GM12872 (cell line): Measurements from ENCODE around the gene DDAH2.

Source experiments
- TF ChIP-seq, protein P1 (sequence below): IDR thresholded peaks from 3 replicates; pipeline ENCODE4 v1.5.1; 2011; ENCODE audit warnings: low read depth, mild to moderate bottlenecking, low read length, moderate library complexity; ENCODE audit not compliant: insufficient read depth

The DDAH2 gene

DNA sequence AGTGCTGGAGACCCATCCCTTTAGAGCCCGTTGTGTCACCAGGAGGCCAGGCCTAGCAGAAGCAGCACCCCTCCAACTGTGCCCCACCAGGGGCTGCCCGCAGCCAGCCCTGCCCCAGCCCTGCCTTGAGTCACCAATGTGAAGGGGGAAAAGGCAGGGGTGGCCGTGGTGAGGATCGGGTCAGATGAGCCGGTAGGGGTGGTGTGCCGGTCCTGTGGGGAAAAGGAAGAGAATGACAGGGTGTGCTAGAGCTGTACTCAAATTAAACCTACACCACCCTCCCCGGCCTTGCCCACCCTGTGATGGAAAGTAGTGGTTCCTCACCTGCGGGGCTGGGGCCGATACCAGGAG, 36.4 kb upstream of the DDAH2 start:
- TF ChIP-seq, protein P1, sequence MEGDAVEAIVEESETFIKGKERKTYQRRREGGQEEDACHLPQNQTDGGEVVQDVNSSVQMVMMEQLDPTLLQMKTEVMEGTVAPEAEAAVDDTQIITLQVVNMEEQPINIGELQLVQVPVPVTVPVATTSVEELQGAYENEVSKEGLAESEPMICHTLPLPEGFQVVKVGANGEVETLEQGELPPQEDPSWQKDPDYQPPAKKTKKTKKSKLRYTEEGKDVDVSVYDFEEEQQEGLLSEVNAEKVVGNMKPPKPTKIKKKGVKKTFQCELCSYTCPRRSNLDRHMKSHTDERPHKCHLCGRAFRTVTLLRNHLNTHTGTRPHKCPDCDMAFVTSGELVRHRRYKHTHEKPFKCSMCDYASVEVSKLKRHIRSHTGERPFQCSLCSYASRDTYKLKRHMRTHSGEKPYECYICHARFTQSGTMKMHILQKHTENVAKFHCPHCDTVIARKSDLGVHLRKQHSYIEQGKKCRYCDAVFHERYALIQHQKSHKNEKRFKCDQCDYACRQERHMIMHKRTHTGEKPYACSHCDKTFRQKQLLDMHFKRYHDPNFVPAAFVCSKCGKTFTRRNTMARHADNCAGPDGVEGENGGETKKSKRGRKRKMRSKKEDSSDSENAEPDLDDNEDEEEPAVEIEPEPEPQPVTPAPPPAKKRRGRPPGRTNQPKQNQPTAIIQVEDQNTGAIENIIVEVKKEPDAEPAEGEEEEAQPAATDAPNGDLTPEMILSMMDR, result no peak

DNA sequence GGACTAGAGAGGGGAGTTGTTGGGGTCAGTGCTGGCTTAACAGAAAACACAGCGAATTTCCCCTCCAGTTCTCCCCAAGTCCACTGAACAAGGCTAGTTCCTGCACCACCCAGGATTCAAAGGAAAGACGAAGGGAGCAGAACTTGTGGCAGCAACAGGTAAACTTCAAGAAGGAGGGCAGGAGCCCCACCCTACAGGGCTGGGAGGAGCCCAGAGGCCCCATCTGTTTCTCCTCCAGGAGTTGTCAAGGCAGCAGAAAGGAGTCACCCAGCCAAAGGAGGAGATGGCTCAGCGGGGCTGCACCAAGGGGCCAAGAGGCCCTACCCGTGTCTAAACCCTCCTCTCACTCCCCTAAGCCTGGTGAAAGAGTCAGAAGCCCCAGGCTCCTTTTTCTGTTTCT, 35.1 kb upstream of the DDAH2 start:
- TF ChIP-seq, protein P1, result no peak

DNA sequence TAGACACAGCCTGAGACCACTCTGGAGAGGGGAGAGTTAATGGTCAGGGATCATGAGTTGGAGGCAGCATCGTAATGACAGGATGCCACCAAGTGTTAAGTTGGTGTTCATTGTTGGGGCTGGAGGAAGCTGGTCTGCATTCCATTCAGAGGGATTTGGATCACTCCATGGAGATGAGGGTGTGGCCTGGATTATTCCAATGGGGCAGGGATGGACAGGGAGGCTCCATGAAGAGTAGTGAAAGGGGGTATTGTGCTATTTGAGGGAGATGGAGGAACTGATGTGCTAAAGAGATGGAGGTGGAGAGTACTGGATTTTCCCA, 34.5 kb upstream of the DDAH2 start:
- TF ChIP-seq, protein P1, result no peak

DNA sequence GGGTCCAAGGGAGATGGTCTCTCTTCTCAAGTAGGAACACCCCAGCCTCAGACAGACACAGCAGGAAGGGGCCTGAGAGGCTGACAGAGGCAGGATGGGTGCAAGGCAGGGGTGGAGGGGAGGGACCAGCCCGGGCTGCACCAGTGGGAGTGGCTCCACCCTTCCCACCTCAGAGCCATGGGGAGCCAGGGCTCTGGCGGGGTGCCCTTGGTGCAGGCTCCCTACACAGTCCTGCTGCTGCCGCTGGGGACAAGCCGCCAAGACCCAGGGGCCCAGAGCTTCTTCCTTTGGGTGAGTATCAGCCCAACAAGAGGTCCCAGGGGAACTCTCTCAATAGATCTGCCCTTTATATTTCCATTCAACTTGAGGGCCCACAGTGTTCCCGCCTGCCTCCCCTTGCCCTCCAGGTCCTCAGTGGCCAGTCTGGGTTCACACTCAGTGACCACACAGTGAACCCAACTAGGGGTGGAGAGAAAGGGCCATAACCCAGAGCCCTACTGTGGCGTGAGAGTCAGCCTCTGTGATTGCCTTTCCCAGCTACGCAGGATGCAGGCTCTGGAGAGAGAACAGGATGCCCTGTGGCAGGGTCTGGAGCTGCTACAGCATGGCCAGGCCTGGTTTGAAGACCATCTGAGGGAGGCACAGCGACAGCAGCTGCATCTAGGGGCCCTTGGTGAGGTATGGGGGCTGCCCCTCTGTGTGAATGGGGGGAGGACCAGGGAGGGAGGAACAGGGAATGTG, 33.9 kb upstream of the DDAH2 start:
- TF ChIP-seq, protein P1, result no peak

DNA sequence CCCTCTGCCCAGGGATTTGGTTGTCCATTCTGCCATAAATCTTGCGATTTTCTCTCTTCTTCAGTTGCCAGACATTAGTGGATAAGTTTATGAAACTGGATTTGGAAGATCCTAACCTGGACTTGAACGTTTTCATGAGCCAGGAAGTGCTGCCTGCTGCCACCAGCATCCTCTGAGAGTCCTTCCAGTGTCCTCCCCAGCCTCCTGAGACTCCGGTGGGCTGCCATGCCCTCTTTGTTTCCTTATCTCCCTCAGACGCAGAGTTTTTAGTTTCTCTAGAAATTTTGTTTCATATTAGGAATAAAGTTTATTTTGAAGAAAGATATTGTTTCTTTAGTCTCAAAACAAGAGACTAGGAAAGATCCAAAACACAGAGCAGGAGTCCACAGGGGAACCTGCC, 33.3 kb upstream of the DDAH2 start, which contains the start of gene SAPCD1:
Gene SAPCD1, plus strand, starts transcription at position 301 of the 400 bp plus-strand sequence. CDS start 399 bp downstream, outside the sequence.
- TF ChIP-seq, protein P1, result no peak

DNA sequence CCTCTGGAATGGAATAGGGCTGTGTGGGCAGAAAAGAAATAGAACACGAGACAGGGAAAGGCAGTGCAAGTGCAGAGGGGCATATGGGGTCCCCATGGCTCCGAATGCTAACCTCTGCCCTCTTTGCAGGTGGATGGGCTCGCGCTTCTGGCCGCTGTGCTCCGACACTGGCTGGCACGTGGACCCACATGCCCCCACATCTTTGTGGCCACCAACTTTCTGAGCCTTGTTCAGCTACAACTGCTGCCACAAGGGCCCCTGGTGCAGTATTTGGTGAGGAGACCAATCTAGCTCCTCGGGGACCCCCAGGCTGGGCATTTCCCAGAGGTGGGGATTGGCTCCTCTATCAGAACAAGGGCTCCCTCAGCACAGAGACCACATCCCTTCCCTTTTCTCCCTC, 32.2 kb upstream of the DDAH2 start:
- TF ChIP-seq, protein P1, result no peak

DNA sequence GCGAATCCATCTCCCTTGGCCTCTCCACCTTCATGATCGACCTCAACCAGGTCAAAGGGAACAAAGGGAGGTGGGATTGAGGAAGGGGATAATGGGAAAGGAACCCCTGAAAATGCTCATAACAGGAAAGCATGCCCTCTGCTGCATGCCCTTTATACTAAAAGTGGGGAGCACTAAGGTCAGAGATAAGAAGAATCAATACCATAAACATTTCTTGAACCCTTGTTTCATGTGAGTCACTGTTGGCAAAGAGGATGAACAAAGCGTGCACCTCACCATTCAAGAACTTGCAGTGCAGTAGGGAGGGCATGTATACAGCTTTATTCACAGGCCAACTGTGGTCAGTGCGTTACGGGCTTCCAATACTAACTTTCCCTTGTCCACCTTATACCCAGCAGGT, 31.7 kb upstream of the DDAH2 start:
- TF ChIP-seq, protein P1, result no peak
